HG02870 (cell line): ENCODE data around the gene WDR76.
A peak's percentile ranks its signal among the peaks of the same experiment; 100 is the strongest.
"Not testable (repeated sequence)": the region's sequence is repeated elsewhere in the genome, so short reads cannot be mapped to it uniquely, and the experiment has no call there.

Experiments used
- ATAC-seq: cut with Tn5 transposase; IDR thresholded peaks from one replicate; pipeline ENCODE4 v1.9.1; 2021; ENCODE audit warnings: mild to moderate bottlenecking, moderate library complexity; ENCODE audit not compliant: unreplicated experiment

WDR76 gene

DNA sequence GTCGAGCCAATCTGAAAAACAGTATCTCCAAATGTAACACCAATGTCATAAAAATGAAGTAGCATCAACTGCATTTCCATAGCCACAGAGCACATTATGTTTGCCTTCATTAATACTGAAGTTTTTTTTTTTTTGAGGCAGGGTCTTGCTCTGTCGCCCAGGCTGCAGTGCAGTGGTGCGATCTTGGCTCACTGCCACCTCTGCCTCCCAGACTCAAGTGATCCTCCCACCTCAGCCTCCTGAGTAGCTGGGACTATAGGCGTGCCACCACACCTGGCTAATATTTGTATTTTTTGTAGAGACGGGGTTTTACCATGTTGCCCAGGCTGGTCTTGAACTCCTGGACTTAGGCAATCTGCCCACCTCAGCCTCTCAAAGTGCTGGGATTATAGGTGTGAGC is 11.7 kb upstream of the WDR76 start:
- not testable (repeated sequence) for ATAC-seq

DNA sequence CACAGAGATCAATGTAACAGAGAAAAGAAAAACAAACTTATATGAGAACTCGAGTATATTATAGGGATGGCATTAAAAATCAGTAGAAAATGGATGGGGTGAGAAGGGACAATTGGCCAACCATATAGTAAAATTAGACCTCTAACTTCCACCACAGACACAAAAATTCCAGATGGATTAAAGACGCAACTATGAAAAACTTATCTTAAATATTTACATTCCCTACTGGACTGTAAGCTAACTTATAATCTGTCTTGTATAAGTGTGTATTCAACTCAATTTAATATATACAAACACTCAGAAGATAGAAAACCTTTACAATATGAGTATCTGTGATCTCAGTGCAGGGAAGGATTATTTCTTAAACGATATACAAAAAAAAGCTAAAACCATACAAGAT is 5.3 kb upstream of the WDR76 start:
- no peak for ATAC-seq

DNA sequence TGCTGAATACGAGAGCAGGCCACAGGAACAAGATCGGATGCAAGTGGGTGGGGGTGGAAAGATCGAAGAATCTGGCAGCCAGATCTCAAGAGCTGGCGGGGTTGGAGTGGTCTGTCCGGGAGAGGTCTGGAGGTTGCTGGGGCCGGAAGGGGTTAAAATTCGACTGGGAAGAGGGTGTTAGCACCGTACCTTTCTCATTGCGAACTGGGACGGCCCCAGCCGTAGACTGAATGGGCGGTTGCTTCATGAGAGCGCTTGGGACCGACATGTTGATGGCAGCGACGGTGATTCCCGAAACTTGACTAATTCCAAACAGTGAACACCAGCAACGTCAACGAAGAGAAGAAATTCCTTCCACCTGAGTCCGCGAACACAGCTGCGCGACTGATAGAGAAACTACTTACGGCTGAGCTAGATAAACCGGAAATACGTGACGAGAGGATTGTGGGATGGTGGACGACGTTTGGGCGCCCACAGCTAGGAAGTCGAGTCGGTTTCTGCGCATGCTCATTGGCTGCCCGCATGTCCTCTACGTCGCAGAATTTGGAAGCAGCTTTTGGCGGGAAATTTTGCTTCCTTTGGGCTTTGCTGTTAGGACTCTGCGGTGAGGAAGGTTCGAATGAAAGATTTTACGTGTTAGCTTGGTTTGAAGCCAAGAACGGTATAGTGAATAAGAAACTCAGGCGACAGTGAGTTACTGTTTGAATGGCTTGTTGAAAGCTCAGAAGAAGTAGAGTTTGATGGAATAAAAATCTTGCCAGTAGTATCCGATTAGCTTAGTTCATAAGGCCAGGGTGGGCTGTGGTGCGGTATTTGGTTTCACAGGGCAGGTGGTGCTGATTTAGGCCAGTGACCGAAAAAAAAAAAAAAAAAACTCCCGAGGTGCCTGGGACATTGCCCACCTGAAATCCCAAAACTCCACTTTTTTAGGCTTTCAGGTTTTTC is 2.2 kb upstream of the WDR76 start, which contains the start of gene MFAP1:
Gene MFAP1 (minus strand): TSS at position 389 of the 945 bp plus-strand sequence. CDS start 121 bp downstream, at position 268.
- ATAC-seq = peak; percentile 66

DNA sequence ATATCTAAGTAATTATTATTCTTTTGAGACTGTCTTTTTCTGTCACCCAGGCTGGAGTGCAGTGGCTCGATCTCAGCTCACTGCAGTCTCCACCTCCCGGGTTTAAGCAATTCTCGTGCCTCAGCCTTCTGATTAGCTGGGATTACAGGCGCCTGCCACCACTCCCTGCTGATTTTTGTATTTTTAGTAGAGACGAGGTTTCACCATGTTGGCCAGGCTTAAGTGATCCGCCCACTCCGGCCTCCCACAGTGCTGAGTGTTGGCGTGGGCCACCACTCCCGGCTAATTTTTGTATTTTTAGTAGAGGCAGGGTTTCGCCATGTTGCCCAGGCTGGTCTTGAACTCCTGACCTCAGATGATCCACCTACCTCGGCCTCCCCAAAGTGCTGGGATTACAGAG is 1.5 kb upstream of the WDR76 start:
- not testable (repeated sequence) for ATAC-seq

DNA sequence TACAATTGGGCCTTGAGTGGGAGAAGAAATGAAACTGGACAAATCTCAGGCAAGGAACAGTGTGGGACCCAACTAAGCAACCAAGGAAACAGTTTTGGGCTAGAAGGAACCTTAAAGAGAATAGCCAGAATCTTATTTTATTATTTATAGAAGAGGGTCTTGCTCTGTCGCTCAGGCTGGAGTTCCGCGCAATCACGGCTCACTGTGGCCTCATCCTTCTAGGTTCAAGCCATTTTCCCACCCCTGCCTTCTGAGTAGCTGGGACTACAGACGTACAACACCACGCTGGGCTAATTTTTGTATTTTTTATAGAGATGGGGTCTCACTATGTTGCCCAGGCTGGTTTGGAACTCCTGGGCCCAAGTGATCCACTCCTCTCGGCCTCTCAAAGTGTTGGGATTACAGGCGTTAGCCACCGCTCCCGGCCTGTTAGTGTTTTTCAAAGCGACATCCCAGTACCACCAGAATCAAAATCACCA is 734 bp upstream of the WDR76 start:
- ATAC-seq = no peak

DNA sequence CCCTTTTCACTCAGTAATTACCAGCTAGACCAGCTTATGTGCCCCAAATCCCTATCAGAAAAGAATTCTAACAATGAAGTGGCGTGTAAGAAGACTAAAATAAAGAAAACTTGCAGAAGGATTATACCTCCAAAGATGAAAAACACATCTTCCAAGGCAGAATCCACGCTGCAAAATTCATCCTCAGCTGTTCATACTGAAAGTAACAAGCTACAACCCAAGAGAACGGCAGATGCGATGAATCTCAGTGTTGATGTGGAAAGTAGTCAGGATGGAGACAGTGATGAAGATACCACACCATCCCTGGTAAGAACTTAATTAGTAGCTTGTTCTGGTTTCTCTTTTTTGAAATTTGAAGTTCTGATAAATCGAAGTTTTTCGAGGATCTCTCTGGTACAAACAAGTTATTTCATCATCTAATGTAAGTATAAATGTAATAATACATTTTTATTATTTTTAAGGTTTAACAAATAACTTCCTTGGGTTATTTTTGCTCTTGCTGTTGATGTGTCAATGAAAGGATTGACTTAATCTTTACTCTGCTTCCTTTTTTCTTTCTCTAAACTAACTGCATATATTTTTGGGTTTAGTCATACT is 1.4 kb downstream of the WDR76 start:
- no peak for ATAC-seq

DNA sequence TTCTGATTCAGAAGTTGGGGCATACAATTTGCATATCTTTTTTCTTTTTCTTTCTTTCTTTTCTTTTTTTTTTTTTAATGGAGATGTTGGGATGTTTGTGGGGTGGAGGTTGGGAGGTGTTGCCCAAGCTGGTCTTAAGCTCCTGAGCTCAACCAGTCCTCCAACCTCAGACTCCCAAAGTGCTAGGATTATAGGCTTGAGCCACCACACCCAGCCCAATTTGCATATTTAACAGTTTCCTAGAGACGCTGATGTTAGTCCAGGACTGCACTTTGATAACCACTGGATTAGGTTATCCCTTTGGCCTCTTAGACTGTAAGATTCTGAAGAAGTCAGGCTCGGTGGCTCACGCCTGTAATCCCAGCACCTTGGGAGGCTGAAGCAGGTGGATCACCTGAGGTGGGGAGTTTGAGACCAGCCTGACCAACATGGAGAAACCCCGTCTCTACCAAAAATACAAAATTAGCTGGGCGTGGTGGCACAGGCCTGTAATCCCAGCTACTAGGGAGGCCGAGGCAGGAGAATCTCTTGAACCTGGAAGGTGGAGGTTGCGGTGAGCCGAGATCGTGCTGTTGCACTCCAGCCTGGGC is 3.2 kb downstream of the WDR76 start:
- ATAC-seq = not testable (repeated sequence)

DNA sequence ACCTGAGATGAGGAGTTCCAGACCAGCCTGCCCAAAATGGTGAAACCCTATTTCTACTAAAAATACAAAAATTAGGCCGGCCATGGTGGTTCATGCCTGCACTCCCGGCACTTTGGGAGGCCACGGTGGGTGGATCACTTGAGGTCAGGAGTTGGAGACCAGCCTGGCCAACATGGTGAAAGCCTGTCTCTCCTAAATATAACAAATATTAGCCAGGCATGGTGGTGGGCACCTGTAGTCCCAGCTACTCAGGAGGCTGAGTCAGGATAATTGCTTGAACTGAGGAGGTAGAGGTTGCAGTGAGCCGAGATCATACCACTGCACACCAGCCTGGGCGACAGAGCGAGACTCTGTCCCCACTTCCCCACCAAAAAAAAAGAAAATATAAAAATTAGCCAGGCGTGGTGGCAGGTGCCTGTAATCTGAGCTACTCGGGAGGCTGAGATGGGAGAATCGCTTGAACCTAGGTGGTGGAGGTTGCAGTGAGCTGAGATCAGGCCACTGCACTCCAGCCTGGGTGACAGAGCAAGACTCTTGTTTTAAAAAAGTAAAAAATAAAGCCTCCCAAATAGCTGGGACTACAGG is 4.0 kb downstream of the WDR76 start:
- not testable (repeated sequence) for ATAC-seq

DNA sequence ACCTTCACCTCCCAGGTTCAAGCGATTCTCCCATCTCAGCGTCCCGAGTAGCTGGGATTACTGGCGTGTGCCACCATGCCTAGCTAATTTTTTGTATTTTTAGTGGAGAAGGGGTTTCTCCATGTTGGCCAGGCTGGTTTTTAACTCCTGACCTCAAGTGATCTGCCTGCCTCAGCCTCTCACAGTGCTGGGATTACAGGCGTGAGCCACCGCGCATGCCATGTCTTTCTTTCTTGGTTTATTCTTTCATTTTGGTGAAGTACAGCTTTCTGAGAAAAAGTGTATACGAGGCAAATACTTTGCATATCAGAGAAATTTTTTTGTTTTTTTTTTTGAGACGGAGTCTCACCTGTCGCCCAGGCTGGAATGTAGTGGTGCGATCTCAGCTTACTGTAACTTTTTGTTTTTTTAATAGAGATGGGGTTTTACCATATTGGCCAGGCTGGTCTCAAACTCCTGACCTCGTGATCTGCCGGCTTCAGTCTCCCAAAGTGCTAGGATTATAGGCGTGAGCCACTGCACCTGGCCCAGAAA is 4.8 kb downstream of the WDR76 start:
- ATAC-seq = not testable (repeated sequence)

DNA sequence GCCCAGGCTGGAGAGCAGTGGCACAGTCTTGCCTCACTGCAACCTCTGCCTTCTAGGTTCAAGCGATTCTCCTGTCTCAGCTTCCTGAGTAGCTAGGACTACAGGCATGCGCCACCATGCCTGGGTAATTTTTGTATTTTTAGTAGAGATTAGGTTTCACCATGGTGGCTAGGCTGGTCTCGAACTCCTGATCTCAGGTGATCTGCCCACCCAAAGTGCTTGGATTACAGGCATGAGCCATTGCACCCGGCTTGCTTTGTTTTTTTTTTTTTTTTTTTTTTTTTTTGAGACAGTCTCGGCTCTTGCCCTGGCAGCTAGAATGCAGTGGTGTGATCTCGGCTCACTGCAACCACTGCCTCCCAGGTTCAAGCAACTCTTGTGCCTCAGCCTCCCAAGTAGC is 5.7 kb downstream of the WDR76 start:
- not testable (repeated sequence) for ATAC-seq

DNA sequence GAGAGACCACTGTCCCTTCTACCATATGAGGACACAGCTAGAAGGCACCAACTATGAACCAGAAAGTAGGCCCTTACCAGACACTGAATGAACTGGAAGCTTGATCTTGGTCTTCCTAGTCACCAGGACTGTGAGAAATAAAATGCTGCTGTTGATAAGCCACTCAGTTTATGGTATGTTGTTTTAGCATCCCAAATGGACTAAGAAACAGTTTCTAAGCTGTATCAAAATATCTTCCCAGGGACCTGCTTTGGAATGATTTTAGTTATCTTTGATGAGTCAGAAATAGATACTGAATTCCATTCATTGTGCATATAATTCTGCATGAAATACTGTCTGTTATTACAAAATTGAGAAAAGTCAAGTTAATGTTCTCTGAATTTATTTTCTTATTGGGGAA is 18.6 kb downstream of the WDR76 start:
- ATAC-seq = no peak

DNA sequence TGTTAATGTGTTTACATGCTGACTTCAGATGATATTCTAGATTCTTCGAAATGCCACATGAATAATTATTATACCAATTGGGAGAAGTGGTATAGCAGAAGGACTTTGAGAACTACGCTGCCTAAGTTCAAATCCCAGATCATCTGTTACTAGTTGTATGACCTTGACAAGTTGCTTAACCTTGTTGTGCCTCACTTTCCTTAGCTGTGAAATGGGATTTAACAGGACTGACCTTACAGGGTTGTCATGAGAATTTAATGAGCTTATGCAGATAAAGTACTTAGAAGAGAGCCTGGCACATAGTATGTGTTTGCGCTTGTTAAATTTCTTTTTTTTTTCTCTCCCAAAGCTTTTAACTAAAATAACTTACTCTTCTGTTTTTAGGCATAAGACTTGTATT is 24.4 kb downstream of the WDR76 start:
- no peak for ATAC-seq

DNA sequence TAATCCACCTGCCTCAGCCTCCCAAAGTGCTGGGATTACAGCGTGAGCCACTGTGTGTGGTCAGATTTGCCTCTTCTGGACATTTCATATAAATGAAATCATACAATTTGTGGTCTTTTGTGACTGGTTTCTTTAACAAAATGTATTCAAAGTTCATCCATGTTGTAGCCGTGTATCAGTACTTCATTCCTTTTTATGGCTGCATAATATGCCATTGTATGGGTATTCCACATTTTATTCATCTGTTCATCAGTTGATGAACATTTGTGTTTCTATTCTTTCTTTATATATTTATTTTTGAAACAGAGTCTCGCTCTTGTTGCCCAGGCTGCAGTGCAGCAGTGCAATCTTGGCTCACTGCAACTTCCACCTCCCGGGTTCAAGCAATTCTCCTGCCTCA is 25.8 kb downstream of the WDR76 start:
- ATAC-seq = no peak

DNA sequence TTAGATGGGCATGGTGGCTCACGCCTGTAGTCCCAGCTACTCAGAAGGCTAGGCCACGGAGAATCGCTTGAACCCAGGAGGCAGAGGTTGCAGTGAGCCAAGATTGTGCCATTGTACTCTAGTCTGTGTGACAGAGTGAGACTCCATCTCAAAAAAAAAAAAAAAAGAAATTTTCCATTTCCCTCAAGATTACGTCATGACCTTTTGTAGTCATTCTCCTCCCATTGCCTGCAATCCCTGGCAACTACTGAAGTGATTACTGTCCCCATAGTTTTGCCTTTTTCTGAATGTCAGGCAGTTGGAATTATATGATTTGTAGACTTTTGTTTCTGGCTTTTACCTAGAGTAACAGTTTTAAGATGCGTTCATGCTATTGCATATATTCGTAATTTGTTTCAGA is 28.0 kb downstream of the WDR76 start:
- ATAC-seq = no peak

DNA sequence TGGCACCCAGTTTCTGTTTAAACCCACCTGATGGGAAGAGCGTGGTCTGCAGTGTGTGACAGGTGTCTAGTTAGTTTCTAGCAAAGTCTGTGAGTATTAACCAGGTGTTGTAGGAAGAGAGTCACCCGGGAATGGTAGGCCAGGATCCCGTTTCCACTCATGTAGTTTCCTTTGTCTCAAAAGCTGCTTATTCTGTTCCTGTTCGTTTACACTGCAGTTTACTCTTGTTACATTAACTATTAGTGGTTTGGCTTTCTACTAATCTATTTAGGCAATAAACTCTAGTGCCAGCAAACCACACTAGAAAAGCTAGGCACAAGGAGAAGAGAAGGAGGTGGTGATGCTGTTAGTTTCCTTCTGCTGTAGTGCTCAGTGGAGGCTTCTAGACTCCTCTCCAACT is 32.7 kb downstream of the WDR76 start:
- no peak for ATAC-seq

DNA sequence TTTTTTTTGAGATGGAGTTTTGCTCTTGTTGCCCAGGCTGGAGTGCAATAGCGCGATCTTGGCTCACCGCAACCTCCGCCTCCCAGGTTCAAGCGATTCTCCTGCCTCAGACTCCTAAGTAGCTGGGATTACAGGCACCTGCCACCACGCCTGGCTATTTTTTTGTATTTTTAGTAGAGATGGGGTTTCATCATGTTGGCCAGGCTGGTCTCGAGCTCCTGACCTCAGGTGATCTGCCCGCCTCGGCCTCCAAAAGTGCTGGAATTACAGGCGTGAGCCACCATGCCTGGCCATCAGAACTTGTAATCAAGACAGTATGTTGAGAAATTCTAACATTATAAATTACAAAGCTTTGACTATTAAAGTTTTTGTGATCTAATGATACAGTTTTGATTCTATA is 39.8 kb downstream of the WDR76 start:
- ATAC-seq = not testable (repeated sequence)

DNA sequence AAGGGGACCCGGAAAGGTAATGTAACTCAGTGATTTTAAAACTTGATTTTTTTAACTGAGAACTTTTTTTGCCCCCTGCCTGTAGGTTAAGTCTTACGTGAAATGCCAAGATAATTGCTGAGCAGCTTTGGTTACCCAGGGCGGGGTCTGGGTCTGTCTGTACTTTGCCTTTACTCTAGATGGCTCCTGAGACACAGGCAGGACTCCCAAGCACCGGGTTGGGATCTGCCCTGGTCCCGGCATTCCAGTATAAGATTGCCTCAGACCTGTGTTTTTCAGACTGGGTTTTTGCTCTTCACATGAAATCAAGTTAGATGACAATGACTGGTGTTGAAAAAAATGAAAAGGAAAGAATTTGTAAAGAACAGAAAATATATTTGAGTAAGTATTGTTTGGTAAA is 40.3 kb downstream of the WDR76 start:
- ATAC-seq = no peak

DNA sequence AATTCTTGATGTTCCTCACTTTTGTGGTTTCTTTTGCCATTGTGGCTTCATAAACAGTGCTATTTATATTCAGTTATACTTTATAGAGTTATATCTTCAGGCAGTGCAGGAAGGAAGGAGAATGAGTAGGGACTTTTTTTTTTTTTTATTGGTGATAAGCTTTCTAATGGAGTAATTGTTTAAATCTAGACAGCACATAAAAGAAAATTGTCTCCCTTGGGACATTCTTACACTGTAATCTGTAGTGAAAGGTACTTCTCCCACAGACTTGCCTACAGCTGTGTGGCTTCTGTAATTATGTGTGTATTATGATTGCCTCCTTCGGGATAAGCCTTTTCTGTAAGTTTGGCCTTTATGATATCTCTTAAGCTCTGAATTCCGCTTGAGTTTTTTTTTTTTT is 41.6 kb downstream of the WDR76 start:
- no peak for ATAC-seq

DNA sequence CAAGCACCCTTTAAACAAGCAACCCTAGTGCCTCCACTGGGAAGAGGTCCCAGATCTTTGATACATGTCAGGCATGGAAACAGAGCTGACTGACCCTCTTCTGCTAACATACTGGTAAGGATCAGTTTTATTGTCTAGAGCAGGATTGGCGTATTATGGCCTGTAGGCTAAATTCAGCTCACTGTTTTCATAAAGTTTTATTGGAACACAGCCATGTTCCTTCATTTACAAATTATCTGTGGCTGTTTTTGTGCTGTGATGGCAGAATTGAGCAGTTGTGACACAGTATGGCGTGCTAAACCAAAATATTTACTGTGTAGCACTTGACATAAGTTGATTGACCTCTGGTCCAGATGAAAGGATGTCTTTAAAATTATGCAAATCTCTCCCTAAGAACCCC is 45.0 kb downstream of the WDR76 start:
- ATAC-seq = no peak

DNA sequence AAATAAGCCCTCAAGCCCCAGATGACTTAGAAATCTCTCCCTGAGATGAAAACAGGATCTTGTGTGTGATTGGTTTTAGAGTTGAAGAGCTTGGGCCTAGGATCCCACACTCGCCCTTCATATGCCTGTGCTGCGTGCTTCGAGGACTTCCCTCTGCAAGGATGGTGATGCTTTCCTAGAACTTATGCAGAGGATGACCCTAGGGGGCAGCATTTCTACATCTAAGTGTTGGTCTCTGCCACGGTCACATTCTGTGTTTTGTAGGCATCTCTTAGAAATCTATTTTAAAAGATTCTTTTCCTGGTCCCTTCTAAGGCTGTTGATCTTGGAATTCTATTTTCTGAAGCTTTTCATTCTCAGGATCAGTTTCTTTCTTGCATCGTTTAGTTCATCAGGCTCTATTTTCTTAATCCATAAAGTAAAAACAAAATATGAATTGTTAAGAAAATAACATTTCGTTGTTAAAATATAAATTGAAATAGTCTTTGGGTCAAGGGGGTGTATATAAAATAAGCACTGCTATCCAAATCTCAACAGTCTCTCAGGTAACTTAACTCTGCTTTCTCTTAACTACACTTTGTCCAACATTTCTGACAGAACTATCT is 45.7 kb downstream of the WDR76 start:
- ATAC-seq = no peak

DNA sequence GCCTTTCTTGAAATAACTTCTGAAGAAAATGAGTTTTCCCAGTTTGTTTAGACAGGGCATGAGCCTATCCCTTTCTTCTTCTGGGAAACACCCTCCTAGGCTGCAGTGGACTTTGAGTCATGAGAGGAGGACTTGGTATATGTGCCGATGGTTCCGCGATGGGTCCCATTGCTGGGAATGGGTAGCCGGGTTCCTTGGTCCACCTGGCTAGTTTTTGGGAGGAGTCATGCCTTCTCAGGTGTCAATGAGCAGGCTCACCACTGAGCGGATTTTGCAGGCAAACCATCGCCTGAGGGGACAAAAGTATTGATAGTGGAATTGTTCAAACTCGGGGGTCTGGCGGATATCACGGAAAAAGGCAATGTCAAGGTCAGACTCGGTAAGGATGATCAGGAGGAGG is 46.8 kb downstream of the WDR76 start:
- ATAC-seq = no peak
